ENCODE data around the gene MRPL10. TPM values are rescaled to one million over a fixed set of nuclear protein-coding genes. Genes with fewer than 3 reads are reported as not detected.
A peak's percentile ranks its signal among the peaks of the same experiment; 100 is the strongest.

Gene MRPL10
- total and polyA plus RNA-seq, 4 donors, result 21.6 to 42.2 (median 31.5) TPM

DNA sequence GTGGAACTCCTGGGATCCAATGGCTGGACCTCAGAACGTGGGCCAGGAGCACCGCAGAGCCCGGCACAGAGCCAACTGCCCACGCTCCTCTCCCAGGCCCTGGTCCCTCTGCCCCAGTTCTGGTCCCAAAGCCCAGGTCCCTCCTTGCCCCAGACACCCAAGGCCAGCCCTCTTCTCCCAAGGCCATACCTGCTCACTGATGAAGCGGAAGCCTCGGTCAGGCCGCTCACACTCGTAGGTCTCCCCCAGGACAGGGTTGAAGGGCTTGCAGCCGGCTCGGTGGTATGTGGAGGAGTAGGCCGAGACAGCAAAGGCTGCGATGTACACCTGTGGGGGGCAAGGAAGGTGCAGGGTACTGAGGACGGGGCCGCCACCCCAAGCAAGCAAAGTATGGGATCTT lies 18.3 kb downstream of the MRPL10 start:
- intact Hi-C loops (cut with DNase I), result no loop called here
- H3K27me3 ChIP-seq (ENCODE audit: control insufficient read depth in 1 of 2, insufficient read depth in 2 of 2, low read length in 1 of 2), result no peaks in the 10 kb centered on the region
- no peak overlapping the region for H3K27ac ChIP-seq (ENCODE audit: low read depth in 1 of 2, low read length in 2 of 2)
- H3K4me1 ChIP-seq (ENCODE audit: control insufficient read depth in 1 of 2, insufficient read depth in 2 of 2, low read length in 2 of 2), result no peaks in the 10 kb centered on the region
- peaks cover 0 to 7% of the 10 kb centered on the region in 2 donors for H3K36me3 ChIP-seq (ENCODE audit: control insufficient read depth in 1 of 2, insufficient read depth in 2 of 2, low read length in 1 of 2)
- ATAC-seq (ENCODE audit: low FRiP score) (no peak), DNase-seq (peak; percentile 38 to 71)
- 93 to 94% methylated on average over 14 of the region's 14 CpGs for WGBS, 2 donors
- no peaks in the 10 kb centered on the region for H3K9me3 ChIP-seq (ENCODE audit: control insufficient read depth, low read length)
- no peak overlapping the region for H3K4me3 ChIP-seq (ENCODE audit: low read length in 2 of 2)

DNA sequence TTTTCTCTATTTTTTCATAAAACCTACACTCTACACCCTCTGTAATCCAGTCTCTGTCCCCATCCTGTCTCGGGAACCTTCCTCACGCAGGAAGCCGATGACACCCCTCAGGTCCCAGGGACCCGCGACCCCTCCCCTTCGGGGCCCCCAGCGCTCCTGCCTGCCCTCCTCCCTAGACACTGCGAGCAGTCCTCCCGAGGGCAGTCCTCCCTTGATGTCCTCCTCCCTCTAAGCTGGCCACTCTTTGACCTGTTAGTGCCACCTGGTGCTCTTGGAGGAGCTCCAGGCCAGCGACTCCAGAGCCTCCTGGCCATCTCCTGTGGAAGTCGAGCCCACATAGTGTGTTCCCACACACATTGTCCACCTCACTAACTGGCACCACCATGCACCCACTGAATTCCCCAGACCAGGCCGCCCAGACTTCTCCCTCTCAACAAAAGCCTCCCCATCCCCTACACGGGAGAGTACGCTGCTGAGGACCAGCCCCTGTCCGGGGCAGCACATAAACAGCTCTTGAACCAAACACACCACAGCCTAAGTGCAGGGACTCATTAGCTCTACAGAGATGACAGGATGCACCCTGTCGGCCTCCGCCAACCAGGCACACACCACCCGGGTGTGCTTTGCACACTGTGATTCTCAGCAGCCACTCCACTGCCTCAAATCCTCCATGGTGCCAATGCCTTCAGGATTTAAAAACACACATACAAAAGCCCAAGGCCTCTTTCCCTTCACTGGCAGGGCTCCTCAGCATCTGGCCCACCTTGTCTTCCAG lies 19.0 kb downstream of the MRPL10 start:
- H3K4me1 ChIP-seq (ENCODE audit: control insufficient read depth in 1 of 2, insufficient read depth in 2 of 2, low read length in 2 of 2), result no peaks in the 10 kb centered on the region
- DNase-seq, result peak; percentile 26 to 54
- WGBS, 2 donors, result 85 to 88% methylated on average over 18 of the region's 18 CpGs
- no peak overlapping the region for H3K27ac ChIP-seq (ENCODE audit: low read depth in 1 of 2, low read length in 2 of 2)
- intact Hi-C loops (cut with DNase I), result no loop called here
- H3K9me3 ChIP-seq (ENCODE audit: control insufficient read depth, low read length), result no peaks in the 10 kb centered on the region
- H3K36me3 ChIP-seq (ENCODE audit: control insufficient read depth in 1 of 2, insufficient read depth in 2 of 2, low read length in 1 of 2), result peaks cover 0 to 7% of the 10 kb centered on the region in 2 donors
- ATAC-seq (ENCODE audit: low FRiP score), result no peak
- no peaks in the 10 kb centered on the region for H3K27me3 ChIP-seq (ENCODE audit: control insufficient read depth in 1 of 2, insufficient read depth in 2 of 2, low read length in 1 of 2)
- no peak overlapping the region for H3K4me3 ChIP-seq (ENCODE audit: low read length in 2 of 2)

DNA sequence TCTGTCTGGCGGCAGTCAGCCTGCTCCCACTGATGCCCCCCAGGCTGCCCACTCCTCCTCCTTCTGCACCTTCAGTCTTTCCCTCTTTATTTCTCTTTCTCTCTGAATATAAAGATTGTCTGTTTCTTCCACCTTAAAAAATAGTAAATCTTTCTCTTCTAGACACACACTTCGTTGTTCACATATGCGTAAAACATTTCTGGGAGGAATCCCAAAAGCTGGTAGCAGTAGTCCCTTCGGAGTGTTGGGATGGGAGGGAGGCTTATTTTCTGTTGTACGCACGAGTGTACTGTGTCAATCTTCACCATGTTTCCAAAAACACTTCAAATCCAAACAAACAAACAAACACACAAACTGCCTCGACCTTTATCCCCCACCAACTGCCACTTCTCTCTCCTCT lies 19.6 kb downstream of the MRPL10 start:
- H3K4me1 ChIP-seq (ENCODE audit: control insufficient read depth in 1 of 2, insufficient read depth in 2 of 2, low read length in 2 of 2), result no peaks in the 10 kb centered on the region
- H3K27ac ChIP-seq (ENCODE audit: low read depth in 1 of 2, low read length in 2 of 2), result no peak overlapping the region
- DNase-seq (no peak), ATAC-seq (ENCODE audit: low FRiP score) (no peak)
- no peak overlapping the region for H3K4me3 ChIP-seq (ENCODE audit: low read length in 2 of 2)
- WGBS, 2 donors, result 72 to 88% methylated on average over 7 of the region's 7 CpGs
- H3K27me3 ChIP-seq (ENCODE audit: control insufficient read depth in 1 of 2, insufficient read depth in 2 of 2, low read length in 1 of 2), result no peaks in the 10 kb centered on the region
- intact Hi-C loops (cut with DNase I), result no loop called here
- H3K36me3 ChIP-seq (ENCODE audit: control insufficient read depth in 1 of 2, insufficient read depth in 2 of 2, low read length in 1 of 2), result peaks cover 0 to 3% of the 10 kb centered on the region in 2 donors
- no peaks in the 10 kb centered on the region for H3K9me3 ChIP-seq (ENCODE audit: control insufficient read depth, low read length)

DNA sequence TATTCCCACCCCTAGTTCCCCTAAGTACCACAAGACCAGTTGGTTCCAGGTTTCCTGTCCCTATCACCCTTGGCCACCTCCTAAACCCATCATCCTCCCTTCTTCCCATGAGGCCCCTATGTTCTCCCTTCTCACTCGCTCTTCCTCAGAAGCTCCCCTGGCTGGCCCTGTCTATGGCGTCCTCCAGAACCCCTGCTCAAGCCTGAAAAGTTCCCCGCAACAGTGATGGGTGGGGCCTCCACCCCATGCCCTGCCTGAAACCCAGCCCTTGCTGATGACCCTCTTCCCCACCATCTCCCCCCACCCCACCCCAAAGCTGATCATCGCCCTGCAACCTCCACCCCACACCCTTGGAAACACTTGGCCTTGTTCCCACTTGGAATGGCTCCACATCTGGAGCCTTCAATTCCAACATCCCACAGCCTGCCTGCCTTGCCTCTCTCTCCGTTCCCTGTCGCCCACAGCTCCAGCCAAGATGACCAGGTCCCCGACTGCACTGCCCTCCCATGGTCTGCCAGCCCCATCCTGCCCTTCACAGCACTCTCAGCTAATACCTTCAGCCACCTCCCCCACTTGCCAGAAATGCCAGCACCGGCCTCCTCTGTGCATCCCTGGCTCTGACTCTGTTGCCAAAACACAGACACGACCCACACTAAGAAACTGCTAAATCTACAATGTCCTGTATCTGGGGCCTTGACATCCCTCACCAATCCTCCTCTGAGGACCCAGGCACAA lies 20.3 kb downstream of the MRPL10 start:
- no peak overlapping the region for H3K27ac ChIP-seq (ENCODE audit: low read depth in 1 of 2, low read length in 2 of 2)
- intact Hi-C loops (cut with DNase I), result no loop called here
- 65 to 77% methylated on average over 9 of the region's 9 CpGs for WGBS, 2 donors
- H3K4me3 ChIP-seq (ENCODE audit: low read length in 2 of 2), result no peak overlapping the region
- no peaks in the 10 kb centered on the region for H3K9me3 ChIP-seq (ENCODE audit: control insufficient read depth, low read length)
- DNase-seq (peak; percentile 35 to 46), ATAC-seq (ENCODE audit: low FRiP score) (no peak)
- no peaks in the 10 kb centered on the region for H3K4me1 ChIP-seq (ENCODE audit: control insufficient read depth in 1 of 2, insufficient read depth in 2 of 2, low read length in 2 of 2)
- no peaks in the 10 kb centered on the region for H3K27me3 ChIP-seq (ENCODE audit: control insufficient read depth in 1 of 2, insufficient read depth in 2 of 2, low read length in 1 of 2)
- peaks cover 0 to 2% of the 10 kb centered on the region in 2 donors for H3K36me3 ChIP-seq (ENCODE audit: control insufficient read depth in 1 of 2, insufficient read depth in 2 of 2, low read length in 1 of 2)

DNA sequence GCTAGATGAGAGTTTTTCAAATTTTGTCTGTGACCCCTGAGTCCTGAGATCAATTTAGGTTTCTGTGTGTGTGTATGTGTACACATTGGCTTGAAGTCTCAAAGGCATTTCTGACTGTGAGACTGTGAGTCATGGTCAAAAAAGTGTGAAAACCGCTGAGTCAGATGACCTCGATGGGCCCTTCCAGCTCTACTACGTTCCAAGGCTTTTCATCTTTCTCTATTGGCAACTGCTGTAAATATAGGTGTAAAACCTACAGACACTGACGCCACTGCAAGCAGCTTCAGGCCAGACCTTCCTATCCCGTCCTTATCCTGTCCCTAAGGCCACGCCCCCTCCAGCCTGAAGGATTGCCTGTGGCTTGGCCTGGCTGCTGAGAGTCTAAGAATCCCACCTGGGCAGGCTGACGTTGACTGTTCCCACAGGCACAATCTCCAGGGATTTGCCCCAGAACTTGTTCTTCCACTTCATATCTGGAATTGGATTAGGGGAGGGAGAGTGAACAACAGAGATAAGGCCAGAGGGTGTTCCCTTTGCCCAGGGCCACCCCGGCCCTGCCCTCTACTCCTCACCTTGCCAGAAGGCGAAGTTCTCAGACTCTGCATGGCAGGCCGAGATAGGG lies 21.0 kb downstream of the MRPL10 start:
- ATAC-seq (ENCODE audit: low FRiP score) (no peak), DNase-seq (peak in 1 of 2 donors; percentile 54)
- 48 to 50% methylated on average over 10 of the region's 10 CpGs for WGBS, 2 donors
- Histone ChIP-seq H3K27me3 (ENCODE audit: control insufficient read depth in 1 of 2, insufficient read depth in 2 of 2, low read length in 1 of 2) (no peaks in the 10 kb centered on the region), H3K36me3 (ENCODE audit: control insufficient read depth in 1 of 2, insufficient read depth in 2 of 2, low read length in 1 of 2) (no peaks in the 10 kb centered on the region), H3K27ac (ENCODE audit: low read depth in 1 of 2, low read length in 2 of 2) (peak overlapping the region in 1 of 2 donors; percentile 49), H3K4me3 (ENCODE audit: low read length in 2 of 2) (no peak overlapping the region), H3K4me1 (ENCODE audit: control insufficient read depth in 1 of 2, insufficient read depth in 2 of 2, low read length in 2 of 2) (no peaks in the 10 kb centered on the region), H3K9me3 (ENCODE audit: control insufficient read depth, low read length) (no peaks in the 10 kb centered on the region)
- intact Hi-C loops (cut with DNase I), result no loop called here

DNA sequence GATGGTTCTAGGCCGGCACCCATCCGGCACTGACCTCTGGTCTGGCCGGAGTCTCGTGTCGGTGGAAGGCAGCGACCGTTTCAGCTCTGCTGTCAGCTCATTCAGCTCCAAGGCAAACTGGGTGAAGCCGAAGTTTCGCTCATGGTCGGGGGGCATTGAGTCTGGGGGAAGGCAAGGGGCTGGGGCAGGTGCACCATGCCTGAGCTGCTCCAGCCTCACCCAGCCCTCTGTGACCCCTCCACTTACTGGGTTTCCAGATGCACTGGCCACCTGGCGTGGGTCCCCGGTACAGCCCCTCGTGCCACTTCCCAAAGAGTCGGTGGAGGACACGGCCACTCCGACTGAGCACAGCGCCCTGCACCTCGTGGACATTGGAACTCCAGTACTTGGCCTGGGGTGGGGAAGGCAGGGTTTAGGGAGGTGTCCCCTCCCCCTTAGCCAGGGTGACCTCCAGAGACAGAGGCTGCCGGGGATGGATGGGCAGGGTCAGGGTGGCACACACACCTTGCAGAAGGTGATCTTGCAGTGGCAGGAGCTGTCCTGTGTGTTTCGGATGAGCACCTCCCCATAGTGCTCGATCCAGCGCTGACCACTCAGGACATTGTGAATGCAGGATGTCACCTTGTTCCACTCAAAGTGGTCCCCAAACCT lies 22.4 kb downstream of the MRPL10 start:
- ATAC-seq (ENCODE audit: low FRiP score) (no peak), DNase-seq (peak in 1 of 2 donors; percentile 29)
- no peak overlapping the region for H3K27ac ChIP-seq (ENCODE audit: low read depth in 1 of 2, low read length in 2 of 2)
- no peaks in the 10 kb centered on the region for H3K27me3 ChIP-seq (ENCODE audit: control insufficient read depth in 1 of 2, insufficient read depth in 2 of 2, low read length in 1 of 2)
- no peak overlapping the region for H3K4me3 ChIP-seq (ENCODE audit: low read length in 2 of 2)
- 93% methylated on average over 22 of the region's 22 CpGs for WGBS, 2 donors
- H3K36me3 ChIP-seq (ENCODE audit: control insufficient read depth in 1 of 2, insufficient read depth in 2 of 2, low read length in 1 of 2), result no peaks in the 10 kb centered on the region
- H3K9me3 ChIP-seq (ENCODE audit: control insufficient read depth, low read length), result no peaks in the 10 kb centered on the region
- H3K4me1 ChIP-seq (ENCODE audit: control insufficient read depth in 1 of 2, insufficient read depth in 2 of 2, low read length in 2 of 2), result no peaks in the 10 kb centered on the region
- intact Hi-C loops (cut with DNase I), result loop anchor here (10.0 kb wide), 1 partner anchor 114 kb away; the partner anchor contains the start of gene TBKBP1 (in 2 of the 2)

DNA sequence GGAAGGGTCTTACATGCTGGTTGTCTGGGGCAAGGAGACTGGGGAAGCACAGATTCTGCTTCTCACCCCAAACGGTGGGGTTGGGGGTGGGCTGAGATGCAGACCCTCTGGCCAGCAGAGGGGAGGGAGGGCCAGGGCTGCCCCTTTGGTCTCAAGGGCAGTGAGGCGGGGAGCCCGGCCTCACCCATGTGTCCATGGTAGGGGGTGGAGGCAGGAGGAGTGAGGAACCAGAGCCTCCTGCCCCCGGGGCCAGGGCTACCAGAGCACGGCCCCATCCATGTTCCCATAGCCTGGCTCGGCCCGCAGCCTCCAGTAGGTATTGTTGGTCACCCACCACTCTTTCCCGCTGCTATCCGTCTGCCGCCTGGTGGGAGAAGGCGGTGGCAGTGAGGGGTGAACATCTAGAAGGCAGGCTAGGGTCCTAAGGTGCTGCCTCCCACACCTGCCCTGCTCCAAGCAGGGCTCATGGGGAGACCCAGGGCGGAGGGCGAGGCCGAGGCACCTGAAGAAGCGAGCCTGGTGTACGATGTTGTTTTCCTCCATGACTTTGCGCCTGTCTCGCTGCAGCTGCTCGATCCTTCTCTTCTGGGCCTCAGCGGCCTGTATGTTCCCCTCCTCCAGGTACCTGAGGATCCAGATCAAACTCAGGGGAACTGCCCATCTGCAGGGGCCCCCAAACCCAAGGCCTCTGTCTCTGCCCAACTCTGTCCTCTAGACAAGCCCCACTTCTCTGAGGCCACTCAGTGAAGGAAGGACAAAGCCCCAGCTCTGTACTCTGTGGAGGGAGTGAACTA lies 23.1 kb downstream of the MRPL10 start:
- no peaks in the 10 kb centered on the region for H3K36me3 ChIP-seq (ENCODE audit: control insufficient read depth in 1 of 2, insufficient read depth in 2 of 2, low read length in 1 of 2)
- H3K4me3 ChIP-seq (ENCODE audit: low read length in 2 of 2), result no peak overlapping the region
- no peaks in the 10 kb centered on the region for H3K27me3 ChIP-seq (ENCODE audit: control insufficient read depth in 1 of 2, insufficient read depth in 2 of 2, low read length in 1 of 2)
- ATAC-seq (ENCODE audit: low FRiP score) (no peak), DNase-seq (peak in 1 of 2 donors; percentile 29)
- no peaks in the 10 kb centered on the region for H3K9me3 ChIP-seq (ENCODE audit: control insufficient read depth, low read length)
- no peak overlapping the region for H3K27ac ChIP-seq (ENCODE audit: low read depth in 1 of 2, low read length in 2 of 2)
- no peaks in the 10 kb centered on the region for H3K4me1 ChIP-seq (ENCODE audit: control insufficient read depth in 1 of 2, insufficient read depth in 2 of 2, low read length in 2 of 2)
- intact Hi-C loops (cut with DNase I), result loop anchor here (10.0 kb wide), 1 partner anchor 113 kb away; the partner anchor contains the start of gene TBKBP1 (in 2 of the 2)
- 90 to 94% methylated on average over 19 to 20 of the region's 20 CpGs for WGBS, 2 donors

DNA sequence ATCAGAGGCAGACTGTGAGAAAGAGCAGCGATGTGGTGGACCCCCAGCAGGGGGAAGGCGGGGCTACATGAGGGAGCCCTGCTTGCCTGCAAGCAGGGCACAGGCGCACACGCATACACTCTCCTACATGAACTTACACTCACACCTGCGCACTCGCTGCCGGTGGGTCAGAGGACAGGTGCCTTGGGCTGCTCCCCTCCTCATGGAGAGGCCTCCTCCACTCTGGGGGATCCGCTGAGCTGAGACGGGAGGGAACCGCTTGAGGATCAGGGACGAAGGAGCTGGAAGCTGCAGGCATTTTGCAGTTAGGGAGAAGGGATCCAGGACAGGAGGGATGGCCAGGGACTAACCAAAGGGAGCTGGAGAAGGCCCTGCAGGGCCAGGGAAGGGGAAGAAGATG lies 23.9 kb downstream of the MRPL10 start:
- no peaks in the 10 kb centered on the region for H3K36me3 ChIP-seq (ENCODE audit: control insufficient read depth in 1 of 2, insufficient read depth in 2 of 2, low read length in 1 of 2)
- intact Hi-C loops (cut with DNase I), result loop anchor here (10.0 kb wide), 1 partner anchor 113 kb away; the partner anchor contains the start of gene TBKBP1 (in 2 of the 2)
- WGBS, 2 donors, result 86 to 90% methylated on average over 11 of the region's 11 CpGs

More for the DNA sequence above, 23.9 kb downstream of the MRPL10 start:
- Histone ChIP-seq H3K4me1 (ENCODE audit: control insufficient read depth in 1 of 2, insufficient read depth in 2 of 2, low read length in 2 of 2) (no peaks in the 10 kb centered on the region), H3K4me3 (ENCODE audit: low read length in 2 of 2) (no peak overlapping the region), H3K27me3 (ENCODE audit: control insufficient read depth in 1 of 2, insufficient read depth in 2 of 2, low read length in 1 of 2) (no peaks in the 10 kb centered on the region), H3K9me3 (ENCODE audit: control insufficient read depth, low read length) (no peaks in the 10 kb centered on the region), H3K27ac (ENCODE audit: low read depth in 1 of 2, low read length in 2 of 2) (no peak overlapping the region)
- ATAC-seq (ENCODE audit: low FRiP score) (no peak), DNase-seq (no peak)

All from aorta (tissue), 5 donors.